OCI-LY3 (cell line): ENCODE results near the gene MBP.
"Not testable (repeated sequence)": the region's sequence is repeated elsewhere in the genome, so short reads cannot be mapped to it uniquely, and the experiment has no call there.

Experiments used
- H2AFZ ChIP-seq: fragments of 200-600, 300-600 bp; shearing (Covaris generic); 2 replicates; pipeline ENCODE4 v1.6.0; 2014; ENCODE audit warnings: antibody characterized with exemption, low read depth, low read length
- H3K27ac ChIP-seq: fragments of 200-600, 300-600 bp; sonication (generic); 2 replicates; pipeline ENCODE4 v1.5.1; 2014; ENCODE audit warnings: mild to moderate bottlenecking, low read length, moderate library complexity, mixed read lengths
- H3K27me3 ChIP-seq: fragments of 200-600, 300-600 bp; sonication (generic); 2 replicates; pipeline ENCODE4 v1.6.1; 2014; ENCODE audit warnings: low read depth, low read length, mixed read lengths
- H3K36me3 ChIP-seq: fragments of 200-600, 300-600 bp; sonication (generic); replicated peaks from 2 replicates; pipeline ENCODE3; 2014; ENCODE audit warnings: low read depth, low read length, mixed read lengths
- H3K4me1 ChIP-seq: fragments of 300-600, 200-600 bp; sonication (generic); 2 replicates; pipeline ENCODE4 v1.6.1; 2014; ENCODE audit warnings: low read length, mixed read lengths
- H3K4me2 ChIP-seq: fragments of 200-600, 300-600 bp; sonication (generic); 2 replicates; pipeline ENCODE4 v1.6.1; 2014; ENCODE audit warnings: low read length, mixed read lengths
- H3K4me3 ChIP-seq: fragments of 300-600, 200-600 bp; sonication (generic); 2 replicates; pipeline ENCODE4 v1.5.1; 2014; ENCODE audit warnings: antibody characterized with exemption, mild to moderate bottlenecking, low read length, moderate library complexity
- H3K79me2 ChIP-seq: fragments of 300-600, 200-600 bp; shearing (Covaris generic); 2 replicates; pipeline ENCODE4 v1.6.1; 2014; ENCODE audit warnings: mild to moderate bottlenecking, low read length, mixed read lengths
- H3K9ac ChIP-seq: fragments of 300-600, 200-600 bp; shearing (Covaris generic); 2 replicates; pipeline ENCODE4 v1.6.0; 2014; ENCODE audit warnings: mild to moderate bottlenecking, low read length, moderate library complexity
- H3K9me3 ChIP-seq: fragments of 200-600, 300-600 bp; shearing (Covaris generic); 2 replicates; pipeline ENCODE4 v1.6.1; 2014; ENCODE audit warnings: low read length, mixed read lengths; ENCODE audit not compliant: insufficient read depth
- H4K20me1 ChIP-seq: fragments of 200-600, 300-600 bp; sonication (generic); 2 replicates; pipeline ENCODE4 v1.6.1; 2016; ENCODE audit warnings: low read length, mixed read lengths; ENCODE audit not compliant: insufficient read depth
- EZH2phosphoT487 ChIP-seq: fragments of 200-600 bp; shearing (Covaris generic); IDR thresholded peaks from 2 replicates; pipeline ENCODE4 v1.6.1; 2018; ENCODE audit warnings: antibody characterized with exemption, mixed run types, low read depth
- TF ChIP-seq, protein P1 (sequence below): fragments of 200-600, 300-600 bp; sonication (generic); IDR thresholded peaks from 2 replicates; pipeline ENCODE4 v1.5.1; 2014; ENCODE audit warnings: antibody characterized with exemption, low read length, low read depth

MBP gene

DNA sequence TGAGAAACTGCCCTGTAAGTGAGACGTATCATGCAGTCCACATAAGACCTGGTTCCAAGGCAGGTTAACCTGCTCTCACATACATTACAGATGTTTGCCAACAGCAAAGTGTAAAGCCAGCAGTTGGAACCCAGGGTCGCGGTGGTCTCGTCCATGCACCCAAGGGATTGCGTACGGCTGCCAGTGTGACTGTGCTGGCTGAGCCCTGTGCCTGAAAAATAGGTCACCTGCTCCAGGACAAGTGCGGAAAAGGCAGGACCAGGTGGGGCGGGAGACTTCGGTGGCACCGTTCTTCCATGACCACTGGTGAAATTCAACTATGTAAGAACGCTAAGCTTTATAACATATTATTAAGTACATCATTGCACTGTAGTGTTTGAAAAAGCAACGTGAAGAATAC is 110.5 kb downstream of the MBP start:
- H3K4me2 ChIP-seq: no peak overlapping the region
- no peak overlapping the region for H3K27ac ChIP-seq
- H2AFZ ChIP-seq: no peak overlapping the region
- H3K36me3 ChIP-seq: peaks cover 3% of the 10 kb centered on the region
- no peaks in the 10 kb centered on the region for H3K4me1 ChIP-seq
- H3K79me2 ChIP-seq: no peaks in the 10 kb centered on the region
- H3K27me3 ChIP-seq: no peaks in the 10 kb centered on the region
- H3K9me3 ChIP-seq: no peaks in the 10 kb centered on the region
- no peak overlapping the region for H3K9ac ChIP-seq
- H3K4me3 ChIP-seq: no peak overlapping the region
- no peak for TF ChIP-seq EZH2phosphoT487
- TF ChIP-seq, protein P1, sequence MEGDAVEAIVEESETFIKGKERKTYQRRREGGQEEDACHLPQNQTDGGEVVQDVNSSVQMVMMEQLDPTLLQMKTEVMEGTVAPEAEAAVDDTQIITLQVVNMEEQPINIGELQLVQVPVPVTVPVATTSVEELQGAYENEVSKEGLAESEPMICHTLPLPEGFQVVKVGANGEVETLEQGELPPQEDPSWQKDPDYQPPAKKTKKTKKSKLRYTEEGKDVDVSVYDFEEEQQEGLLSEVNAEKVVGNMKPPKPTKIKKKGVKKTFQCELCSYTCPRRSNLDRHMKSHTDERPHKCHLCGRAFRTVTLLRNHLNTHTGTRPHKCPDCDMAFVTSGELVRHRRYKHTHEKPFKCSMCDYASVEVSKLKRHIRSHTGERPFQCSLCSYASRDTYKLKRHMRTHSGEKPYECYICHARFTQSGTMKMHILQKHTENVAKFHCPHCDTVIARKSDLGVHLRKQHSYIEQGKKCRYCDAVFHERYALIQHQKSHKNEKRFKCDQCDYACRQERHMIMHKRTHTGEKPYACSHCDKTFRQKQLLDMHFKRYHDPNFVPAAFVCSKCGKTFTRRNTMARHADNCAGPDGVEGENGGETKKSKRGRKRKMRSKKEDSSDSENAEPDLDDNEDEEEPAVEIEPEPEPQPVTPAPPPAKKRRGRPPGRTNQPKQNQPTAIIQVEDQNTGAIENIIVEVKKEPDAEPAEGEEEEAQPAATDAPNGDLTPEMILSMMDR: no peak
- peaks cover 27% of the 10 kb centered on the region for H4K20me1 ChIP-seq

DNA sequence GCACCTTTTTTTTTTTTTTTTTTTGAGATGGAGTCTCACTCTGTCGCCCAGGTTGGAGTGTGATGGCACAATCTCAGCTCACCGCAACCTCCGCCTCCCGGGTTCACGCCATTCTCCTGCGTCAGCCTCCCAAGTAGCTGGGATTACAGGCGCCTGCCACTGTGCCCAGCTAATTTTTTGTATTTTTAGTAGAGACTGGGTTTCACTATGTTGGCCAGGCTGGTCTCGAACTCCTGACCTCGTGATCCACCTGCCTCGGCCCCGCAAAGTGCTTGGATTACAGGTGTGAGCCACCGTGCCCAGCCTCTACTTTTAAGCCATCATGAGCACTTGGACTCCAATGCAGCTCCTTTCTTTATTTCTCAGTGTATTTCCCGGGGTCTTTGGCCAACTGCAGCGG is 111.1 kb downstream of the MBP start:
- H3K4me3 ChIP-seq, H3K4me2 ChIP-seq, H2AFZ ChIP-seq, H3K27ac ChIP-seq, H3K4me1 ChIP-seq, H3K36me3 ChIP-seq, H3K9ac ChIP-seq, H3K79me2 ChIP-seq, H3K9me3 ChIP-seq, H3K27me3 ChIP-seq: not testable (repeated sequence)
- peaks cover 27% of the 10 kb centered on the region for H4K20me1 ChIP-seq

DNA sequence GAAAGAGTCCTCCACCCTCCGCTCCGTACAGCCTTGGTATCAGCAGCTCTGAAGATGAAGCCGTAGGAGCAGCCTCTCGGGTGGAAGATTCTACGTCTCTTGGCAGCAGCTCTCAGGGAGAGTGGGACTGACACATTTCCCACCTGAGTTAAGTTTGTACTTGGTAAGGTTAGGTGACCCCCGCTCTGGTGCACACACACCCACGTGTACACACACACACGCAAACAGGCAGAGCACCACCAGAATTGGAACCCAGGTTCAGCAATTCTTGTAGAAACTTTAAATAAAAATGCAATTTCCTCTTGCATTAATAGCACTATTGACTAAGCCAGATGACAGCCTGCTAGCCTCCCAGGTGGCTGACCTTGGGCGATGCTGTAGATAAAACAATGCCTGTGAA is 111.5 kb downstream of the MBP start:
- Histone ChIP-seq H3K4me3 (no peak overlapping the region), H3K9ac (no peak overlapping the region), H3K4me2 (no peak overlapping the region), H3K36me3 (peaks cover 9% of the 10 kb centered on the region), H3K27ac (no peak overlapping the region), H3K79me2 (no peaks in the 10 kb centered on the region), H3K4me1 (no peaks in the 10 kb centered on the region), H4K20me1 (peaks cover 27% of the 10 kb centered on the region), H3K27me3 (no peaks in the 10 kb centered on the region), H3K9me3 (no peaks in the 10 kb centered on the region), H2AFZ (no peak overlapping the region)
- TF ChIP-seq, protein P1: no peak
- no peak for TF ChIP-seq EZH2phosphoT487

DNA sequence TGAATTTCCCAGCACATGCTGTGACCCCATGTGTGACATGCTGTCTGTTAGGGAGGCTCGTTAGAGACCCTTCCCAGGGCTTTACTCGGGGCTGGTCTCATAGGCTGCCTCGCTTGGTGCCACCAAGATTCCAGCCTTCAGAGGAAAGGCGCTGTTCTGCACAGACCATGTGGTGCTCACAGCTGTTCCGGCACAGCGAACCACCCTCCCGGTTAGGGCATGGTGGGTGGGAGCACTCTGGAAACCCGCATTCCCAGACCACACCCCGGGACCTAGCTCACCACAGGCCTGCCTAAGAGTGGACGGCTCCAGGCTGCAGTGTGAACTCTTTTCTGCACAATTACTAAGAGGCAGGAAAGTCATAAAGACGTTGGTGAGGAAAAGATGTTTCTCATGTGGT is 112.0 kb downstream of the MBP start:
- no peak overlapping the region for H2AFZ ChIP-seq
- H3K4me2 ChIP-seq: no peak overlapping the region
- no peaks in the 10 kb centered on the region for H3K4me1 ChIP-seq

More for the DNA sequence above, 112.0 kb downstream of the MBP start:
- Histone ChIP-seq H3K9ac (no peak overlapping the region), H4K20me1 (peaks cover 31% of the 10 kb centered on the region), H3K9me3 (no peaks in the 10 kb centered on the region), H3K79me2 (no peaks in the 10 kb centered on the region), H3K4me3 (no peak overlapping the region), H3K27ac (no peak overlapping the region), H3K36me3 (peaks cover 14% of the 10 kb centered on the region), H3K27me3 (no peaks in the 10 kb centered on the region)
- TF ChIP-seq EZH2phosphoT487: no peak
- TF ChIP-seq, protein P1: no peak
